Activated naive CD8-positive, alpha-beta T cell treated with anti-CD3 and anti-CD28 coated beads, Interleukin-2, amount 50 U/mL, for 24 hours (primary cell): ENCODE results near the gene SLC12A8.

Experiments
- ATAC-seq: fragments of 150-1000 bp; cut with Tn5 transposase; one replicate; pipeline ENCODE4 v1.10.0; 2021
- DNase-seq: peaks from one replicate; pipeline ENCODE4 v3.0.0; 2021
- H3K27ac Mint-ChIP-seq: one replicate; pipeline ENCODE4 v1.8.0; 2021; ENCODE audit warnings: mild to moderate bottlenecking, mixed read lengths
- H3K27me3 Mint-ChIP-seq: one replicate; pipeline ENCODE4 v1.8.0; 2021; ENCODE audit warnings: mixed read lengths
- H3K36me3 Mint-ChIP-seq: one replicate; pipeline ENCODE4 v1.8.0; 2021; ENCODE audit warnings: low read depth, mixed read lengths
- H3K4me1 Mint-ChIP-seq: one replicate; pipeline ENCODE4 v1.8.0; 2021; ENCODE audit warnings: mixed read lengths
- H3K4me3 Mint-ChIP-seq: one replicate; pipeline ENCODE4 v1.8.0; 2021; ENCODE audit warnings: mild to moderate bottlenecking, moderate library complexity, mixed read lengths
- H3K9me3 Mint-ChIP-seq: one replicate; pipeline ENCODE4 v1.8.0; 2021; ENCODE audit warnings: mixed read lengths

The SLC12A8 gene

DNA sequence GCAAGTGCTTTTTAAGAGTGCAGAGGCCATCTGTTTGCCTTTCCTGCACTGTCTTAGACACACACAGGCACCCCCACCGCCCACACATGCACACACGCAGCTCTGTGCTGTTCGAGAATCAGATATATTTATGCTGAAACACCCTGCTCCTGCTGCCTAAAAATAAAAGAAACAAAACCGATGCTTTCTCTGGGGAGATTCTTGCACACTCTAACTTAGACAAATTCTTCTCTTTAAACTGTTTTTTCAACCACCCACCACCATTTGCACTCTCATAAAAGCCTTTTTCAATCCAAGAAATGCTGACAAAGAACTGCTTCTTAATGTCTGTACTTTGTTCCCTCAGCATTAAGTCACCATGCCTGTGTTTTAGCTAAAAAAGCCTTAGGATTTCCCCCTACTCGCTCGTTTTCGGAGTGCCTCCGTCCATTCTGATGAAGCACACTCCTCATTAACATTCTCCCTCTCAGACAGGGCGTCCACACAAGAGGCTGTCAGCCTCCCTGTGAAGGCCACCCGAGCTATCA is 26.2 kb downstream of the SLC12A8 start:
- ATAC-seq, result no peak
- H3K27me3 Mint-ChIP-seq, result peaks cover 2% of the 10 kb centered on the region
- no peaks in the 10 kb centered on the region for H3K36me3 Mint-ChIP-seq
- H3K4me3 Mint-ChIP-seq, result no peak overlapping the region
- no peak for DNase-seq
- H3K4me1 Mint-ChIP-seq, result no peaks in the 10 kb centered on the region
- H3K9me3 Mint-ChIP-seq, result no peaks in the 10 kb centered on the region
- no peak overlapping the region for H3K27ac Mint-ChIP-seq

DNA sequence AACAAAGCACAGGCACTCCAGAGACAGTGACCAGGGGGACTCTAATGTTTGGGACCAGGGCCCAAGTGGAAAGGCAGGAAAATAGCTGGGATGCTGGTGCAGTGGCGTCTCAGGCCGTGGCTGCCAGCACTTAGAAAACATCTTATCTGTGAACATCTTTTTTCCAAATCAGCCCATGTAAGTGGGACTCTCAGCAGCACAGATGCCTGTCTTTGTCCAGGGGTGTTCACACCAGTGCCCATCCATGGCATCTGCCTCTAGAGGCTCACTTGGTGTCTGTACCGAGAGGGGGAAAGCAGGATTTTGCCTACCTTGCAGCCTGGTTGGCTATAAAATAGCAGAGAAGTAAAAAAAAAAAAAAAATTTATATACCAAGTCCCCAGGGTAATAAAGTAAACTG is 26.7 kb downstream of the SLC12A8 start:
- no peaks in the 10 kb centered on the region for H3K4me1 Mint-ChIP-seq
- no peaks in the 10 kb centered on the region for H3K27me3 Mint-ChIP-seq
- no peak overlapping the region for H3K27ac Mint-ChIP-seq

DNA sequence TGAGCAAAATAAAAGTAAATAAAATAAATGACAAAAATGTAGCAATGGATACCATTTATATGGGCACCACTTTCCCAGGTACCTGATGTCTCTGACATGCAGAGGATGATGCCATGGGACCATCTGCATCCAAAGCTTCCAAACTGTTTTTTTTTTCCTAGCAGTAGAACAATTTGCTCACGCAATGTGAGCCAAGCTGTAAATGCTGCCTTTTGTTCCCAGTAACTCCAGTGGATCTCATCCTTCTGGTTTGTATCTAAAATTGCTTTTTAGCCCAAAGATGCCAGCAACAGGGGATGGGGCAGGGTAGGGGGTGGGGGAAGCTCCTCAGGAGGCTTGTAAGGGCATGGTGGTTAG is 32.7 kb downstream of the SLC12A8 start:
- no peak for DNase-seq
- Mint-ChIP-seq H3K36me3 (no peaks in the 10 kb centered on the region), H3K9me3 (no peaks in the 10 kb centered on the region), H3K4me3 (no peak overlapping the region), H3K4me1 (peaks cover 1% of the 10 kb centered on the region), H3K27ac (no peak overlapping the region), H3K27me3 (no peaks in the 10 kb centered on the region)
- ATAC-seq, result no peak

More for the DNA sequence above, 26.7 kb downstream of the SLC12A8 start:
- no peaks in the 10 kb centered on the region for H3K36me3 Mint-ChIP-seq
- H3K9me3 Mint-ChIP-seq, result no peaks in the 10 kb centered on the region
- H3K4me3 Mint-ChIP-seq, result no peak overlapping the region
- DNase-seq (no peak), ATAC-seq (no peak)

DNA sequence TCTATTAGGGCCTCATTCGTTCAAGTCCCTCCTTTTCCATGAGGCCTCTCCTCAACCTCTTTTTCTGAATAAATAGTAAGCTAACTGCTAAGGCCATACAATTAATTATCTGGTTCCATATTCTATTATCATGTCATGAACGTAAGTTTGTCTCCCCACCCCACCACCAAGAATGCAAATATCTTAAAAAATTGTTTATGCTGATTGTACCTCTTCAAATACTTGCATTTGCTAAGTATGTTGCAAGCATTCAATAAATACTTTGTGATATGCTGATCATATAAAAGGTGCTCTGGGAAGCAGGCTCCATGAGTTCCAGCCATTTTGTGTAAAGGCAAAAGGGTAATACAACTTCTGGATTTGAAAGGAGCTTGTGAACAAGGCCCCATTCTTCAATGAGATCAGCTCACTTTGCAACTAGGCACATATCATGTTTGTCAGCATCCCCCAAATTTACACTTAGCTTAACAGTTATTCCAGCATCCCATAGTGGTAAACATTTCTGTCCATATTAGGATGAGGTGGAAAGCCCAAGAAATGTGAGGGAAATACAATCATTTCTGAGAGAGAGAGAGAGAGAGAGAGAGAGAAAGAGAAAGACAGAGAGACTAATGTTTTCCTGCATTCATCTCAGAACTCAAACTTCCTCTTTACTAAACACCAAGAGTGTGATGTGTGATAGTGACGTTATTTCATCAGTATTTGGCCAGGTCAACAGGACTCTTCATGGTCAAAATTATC is 33.2 kb downstream of the SLC12A8 start:
- H3K36me3 Mint-ChIP-seq, result no peaks in the 10 kb centered on the region
- no peak for ATAC-seq
- H3K4me1 Mint-ChIP-seq, result peaks cover 1% of the 10 kb centered on the region
- no peaks in the 10 kb centered on the region for H3K27me3 Mint-ChIP-seq
- H3K4me3 Mint-ChIP-seq, result no peak overlapping the region
- no peak overlapping the region for H3K27ac Mint-ChIP-seq
- H3K9me3 Mint-ChIP-seq, result peaks cover 5% of the 10 kb centered on the region
- no peak for DNase-seq

DNA sequence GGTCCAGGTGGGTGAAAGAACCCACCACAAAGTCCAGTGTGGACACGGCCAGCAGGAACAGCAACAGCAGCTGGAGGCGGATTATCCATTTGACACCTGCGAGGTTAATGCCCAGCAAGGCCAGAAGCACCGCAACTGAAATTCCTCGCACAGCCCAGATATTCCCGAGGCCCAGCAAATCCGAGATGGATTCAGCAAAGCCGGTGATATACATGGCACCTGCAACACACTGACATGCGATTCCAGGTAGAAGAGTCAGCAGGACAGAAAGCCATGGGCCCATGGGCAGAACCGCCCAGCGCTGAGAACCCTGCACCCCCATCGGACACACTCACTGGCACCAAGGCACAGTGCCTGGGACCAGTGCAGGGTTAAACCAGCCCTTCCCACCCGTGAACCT is 34.8 kb downstream of the SLC12A8 start:
- H3K27me3 Mint-ChIP-seq, result no peaks in the 10 kb centered on the region
- H3K36me3 Mint-ChIP-seq, result no peaks in the 10 kb centered on the region
- no peak overlapping the region for H3K27ac Mint-ChIP-seq
- H3K4me1 Mint-ChIP-seq, result peaks cover 1% of the 10 kb centered on the region
- ATAC-seq (no peak), DNase-seq (no peak)
- H3K9me3 Mint-ChIP-seq, result peaks cover 7% of the 10 kb centered on the region
- H3K4me3 Mint-ChIP-seq, result no peak overlapping the region

DNA sequence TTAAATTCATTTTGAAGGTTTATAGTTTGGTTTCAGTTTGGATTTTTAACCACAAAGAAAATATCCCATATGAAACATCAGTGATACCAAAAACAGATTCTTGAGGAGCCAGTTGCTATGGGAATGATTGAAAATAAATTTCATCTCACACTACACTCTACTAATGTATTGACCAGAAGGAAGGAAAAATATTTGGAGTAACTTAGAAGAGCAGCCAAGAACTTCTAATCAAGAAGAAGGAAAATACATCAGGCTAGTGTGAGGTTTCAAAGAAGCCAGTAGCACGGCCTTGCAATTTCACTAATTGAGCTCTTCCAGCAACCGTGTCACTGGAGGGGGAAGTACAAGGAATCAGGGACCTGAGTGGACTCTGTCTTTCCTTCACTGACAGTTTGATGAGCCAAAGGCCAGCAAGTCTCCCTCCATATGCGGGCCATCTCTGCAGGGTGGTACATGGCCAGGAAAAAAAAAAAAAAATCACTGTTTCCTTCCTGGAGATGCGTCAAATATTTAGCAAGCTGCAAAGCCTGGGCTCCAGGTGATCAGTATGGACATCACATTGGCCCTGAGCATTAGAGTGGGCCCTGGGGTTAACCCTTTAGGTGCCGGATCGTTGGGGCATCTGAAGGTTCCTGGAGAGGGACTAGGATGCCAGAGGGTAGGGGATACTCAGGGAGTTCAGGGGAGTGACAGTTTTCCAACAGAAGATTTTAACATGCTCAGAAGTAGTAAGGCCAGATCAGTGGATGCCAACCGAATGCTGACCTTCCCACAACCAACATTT is 37.1 kb downstream of the SLC12A8 start:
- no peaks in the 10 kb centered on the region for H3K27me3 Mint-ChIP-seq
- ATAC-seq (no peak), DNase-seq (no peak)
- H3K9me3 Mint-ChIP-seq, result peaks cover 7% of the 10 kb centered on the region
- peaks cover 1% of the 10 kb centered on the region for H3K4me1 Mint-ChIP-seq
- H3K27ac Mint-ChIP-seq, result no peak overlapping the region
- H3K36me3 Mint-ChIP-seq, result no peaks in the 10 kb centered on the region
- no peak overlapping the region for H3K4me3 Mint-ChIP-seq

DNA sequence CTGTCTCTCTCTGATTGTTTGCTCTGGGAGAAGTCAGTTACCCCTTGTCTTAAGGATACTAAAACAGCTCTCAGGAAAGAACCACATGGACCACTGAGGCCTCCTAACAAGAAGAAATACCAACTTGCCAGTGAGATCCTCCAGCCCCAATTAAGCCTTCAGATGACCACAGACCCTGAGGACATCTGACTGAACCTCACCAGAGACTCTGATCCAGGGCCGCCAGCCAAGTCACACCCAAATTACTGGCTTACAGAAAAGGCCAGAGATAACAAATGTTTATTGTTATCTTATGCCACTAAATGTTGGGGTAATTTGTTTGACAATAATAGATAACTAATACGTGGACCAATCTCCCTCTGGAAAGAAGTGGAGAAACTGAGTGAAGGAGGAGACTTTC is 40.2 kb downstream of the SLC12A8 start:
- Mint-ChIP-seq H3K4me3 (no peak overlapping the region), H3K4me1 (peaks cover 3% of the 10 kb centered on the region), H3K9me3 (peaks cover 7% of the 10 kb centered on the region), H3K27me3 (peaks cover 6% of the 10 kb centered on the region), H3K36me3 (no peaks in the 10 kb centered on the region), H3K27ac (no peak overlapping the region)
- ATAC-seq (no peak), DNase-seq (no peak)

DNA sequence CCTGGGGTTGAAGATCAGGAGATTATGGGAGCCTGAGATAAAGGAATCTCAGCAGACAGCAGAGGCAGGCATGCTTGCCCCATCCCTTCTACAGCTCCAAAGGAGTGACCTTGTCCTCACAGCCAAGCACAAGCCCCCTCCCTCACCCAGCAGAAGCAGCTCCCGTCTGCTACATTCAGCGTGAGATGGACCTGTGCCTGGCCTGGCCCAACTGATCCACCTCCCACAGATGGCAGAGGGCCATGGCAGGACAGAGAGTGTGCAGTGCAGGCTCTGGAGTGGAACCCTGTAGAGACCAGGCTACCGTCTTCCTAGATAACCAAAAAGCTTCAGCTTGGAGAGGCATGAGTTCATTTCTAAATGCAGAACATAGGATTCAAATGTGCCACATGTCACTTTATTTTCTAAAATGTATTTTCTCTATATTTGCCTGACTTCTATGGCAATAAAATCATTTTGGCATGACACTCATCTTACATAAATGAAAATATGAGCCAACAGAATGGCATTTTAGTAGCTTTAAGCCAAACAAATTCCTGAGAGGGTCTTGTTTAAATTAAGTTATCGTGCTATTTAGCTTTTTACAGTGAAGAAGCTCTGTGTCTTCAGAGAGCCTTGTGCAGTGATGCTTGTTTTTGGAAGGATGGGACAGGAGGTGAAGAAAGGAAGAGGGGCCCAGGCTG is 43.7 kb downstream of the SLC12A8 start:
- H3K9me3 Mint-ChIP-seq, result peaks cover 3% of the 10 kb centered on the region
- H3K4me1 Mint-ChIP-seq, result peaks cover 3% of the 10 kb centered on the region
- no peak overlapping the region for H3K4me3 Mint-ChIP-seq
- H3K27me3 Mint-ChIP-seq, result peaks cover 6% of the 10 kb centered on the region
- no peaks in the 10 kb centered on the region for H3K36me3 Mint-ChIP-seq
- H3K27ac Mint-ChIP-seq, result no peak overlapping the region
- ATAC-seq (no peak), DNase-seq (no peak)

- Mint-ChIP-seq H3K27me3 (peaks cover 6% of the 10 kb centered on the region), H3K4me1 (peaks cover 3% of the 10 kb centered on the region), H3K27ac (no peak overlapping the region), H3K9me3 (no peaks in the 10 kb centered on the region), H3K4me3 (no peak overlapping the region), H3K36me3 (no peaks in the 10 kb centered on the region)
- ATAC-seq (no peak), DNase-seq (no peak)
Measured at GRCh38 chr3:125166599-125167136, 45.9 kb downstream of the SLC12A8 start.

GRCh38 chr3:125165948-125166553 is 46.5 kb downstream of the SLC12A8 start:
- no peaks in the 10 kb centered on the region for H3K36me3 Mint-ChIP-seq
- peaks cover 6% of the 10 kb centered on the region for H3K27me3 Mint-ChIP-seq
- ATAC-seq (no peak), DNase-seq (no peak)
- no peaks in the 10 kb centered on the region for H3K9me3 Mint-ChIP-seq
- H3K27ac Mint-ChIP-seq, result no peak overlapping the region
- peaks cover 3% of the 10 kb centered on the region for H3K4me1 Mint-ChIP-seq
- H3K4me3 Mint-ChIP-seq, result no peak overlapping the region

- Mint-ChIP-seq H3K36me3 (no peaks in the 10 kb centered on the region), H3K4me3 (no peak overlapping the region), H3K4me1 (peaks cover 3% of the 10 kb centered on the region), H3K27me3 (peaks cover 6% of the 10 kb centered on the region), H3K27ac (no peak overlapping the region), H3K9me3 (no peaks in the 10 kb centered on the region)
- ATAC-seq (peak; percentile 34), DNase-seq (no peak)
Measured at GRCh38 chr3:125165189-125165947, 47.2 kb downstream of the SLC12A8 start.

- peaks cover 6% of the 10 kb centered on the region for H3K27me3 Mint-ChIP-seq
- DNase-seq, result no peak
- ATAC-seq, result peak; percentile 55
- peaks cover 3% of the 10 kb centered on the region for H3K4me1 Mint-ChIP-seq
- H3K36me3 Mint-ChIP-seq, result no peaks in the 10 kb centered on the region
- no peak overlapping the region for H3K4me3 Mint-ChIP-seq
- H3K27ac Mint-ChIP-seq, result no peak overlapping the region
- no peaks in the 10 kb centered on the region for H3K9me3 Mint-ChIP-seq
Measured at GRCh38 chr3:125163739-125164601, 48.6 kb downstream of the SLC12A8 start.

DNA sequence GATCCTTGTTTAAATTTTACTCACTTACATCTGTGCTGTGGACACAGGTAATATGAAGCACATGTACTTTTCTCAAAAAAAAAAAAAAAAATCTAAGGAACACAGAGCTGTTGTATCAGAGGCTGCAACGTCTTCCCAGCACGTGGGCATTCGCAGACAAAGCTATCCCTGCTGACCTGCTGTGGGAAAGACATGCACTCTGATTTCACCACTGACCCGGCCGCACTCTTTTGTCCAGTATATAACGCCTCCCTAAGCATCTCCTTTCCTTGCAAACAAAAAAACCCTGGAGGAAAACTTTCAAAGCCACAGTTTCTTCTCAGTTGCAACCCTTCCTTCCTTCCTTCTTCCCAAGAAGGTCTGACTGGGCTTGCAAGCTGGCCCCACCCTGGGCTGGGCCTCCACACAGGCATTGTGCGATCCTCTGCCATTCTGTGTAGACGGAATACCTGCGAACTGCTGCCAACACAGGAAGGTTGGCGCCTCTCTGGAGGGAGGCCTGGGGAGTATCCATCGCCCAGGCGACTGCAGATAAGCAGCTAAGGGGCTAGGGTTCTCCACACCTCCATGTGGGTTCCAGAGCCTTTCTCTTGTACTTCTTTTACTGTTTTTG is 50.8 kb downstream of the SLC12A8 start:
- Mint-ChIP-seq H3K4me3 (no peak overlapping the region), H3K27me3 (peaks cover 10% of the 10 kb centered on the region), H3K27ac (no peak overlapping the region), H3K4me1 (no peaks in the 10 kb centered on the region), H3K36me3 (no peaks in the 10 kb centered on the region), H3K9me3 (no peaks in the 10 kb centered on the region)
- DNase-seq (no peak), ATAC-seq (no peak)
